Fibroblast of the aortic adventitia (primary cell): ENCODE measurements around the gene CHD9. TPM values are rescaled to one million over a fixed set of nuclear protein-coding genes. Genes with fewer than 3 reads are reported as not detected.
"Not testable (repeated sequence)": the region's sequence is repeated elsewhere in the genome, so short reads cannot be mapped to it uniquely, and the experiment has no call there.

ENCODE experiments used
- DNase-seq: peaks from one replicate; pipeline ENCODE4 v3.0.0-alpha.2; 2010; ENCODE audit warnings: low read depth
- H3K4me3 ChIP-seq: 2 replicates; pipeline ENCODE4 v1.5.1; 2011; ENCODE audit warnings: low read depth, mild to moderate bottlenecking, control low read depth, low read length, moderate library complexity
- CTCF ChIP-seq: IDR thresholded peaks from 2 replicates; pipeline ENCODE4 v1.5.1; 2011; ENCODE audit warnings: mild to moderate bottlenecking, low read length, control low read depth, inconsistent platforms; ENCODE audit not compliant: insufficient read depth
- total RNA-seq: library from RNA; depleted of rRNA; stranded (reverse); fragments of >200 nt; gene quantifications from 2 replicates; pipeline ENCODE4 v1.2.3, GENCODE V29; 2012; ENCODE audit warnings: low replicate concordance

The CHD9 gene
- total RNA-seq, 1 donor = 90.6 TPM

- TF ChIP-seq CTCF = no peak
- no peak for DNase-seq
Observed at GRCh38 chr16:53304334-53304733, 249.5 kb downstream of the CHD9 start.

GRCh38 chr16:53305743-53306142 lies 251.0 kb downstream of the CHD9 start:
- H3K4me3 ChIP-seq = no peak overlapping the region
- no peak for TF ChIP-seq CTCF
- DNase-seq = no peak

More at GRCh38 chr16:53304334-53304733, 249.5 kb downstream of the CHD9 start:
- no peak overlapping the region for H3K4me3 ChIP-seq

- TF ChIP-seq CTCF = no peak
- H3K4me3 ChIP-seq = no peak overlapping the region
- DNase-seq = no peak
Observed at GRCh38 chr16:53309457-53309856, 254.7 kb downstream of the CHD9 start.

- TF ChIP-seq CTCF = no peak
- H3K4me3 ChIP-seq = no peak overlapping the region
- DNase-seq = no peak
Observed at GRCh38 chr16:53320992-53321391, 266.2 kb downstream of the CHD9 start.

- H3K4me3 ChIP-seq = no peak overlapping the region
- TF ChIP-seq CTCF = no peak
- DNase-seq = no peak
Observed at GRCh38 chr16:53323924-53324323, 269.1 kb downstream of the CHD9 start.

DNA sequence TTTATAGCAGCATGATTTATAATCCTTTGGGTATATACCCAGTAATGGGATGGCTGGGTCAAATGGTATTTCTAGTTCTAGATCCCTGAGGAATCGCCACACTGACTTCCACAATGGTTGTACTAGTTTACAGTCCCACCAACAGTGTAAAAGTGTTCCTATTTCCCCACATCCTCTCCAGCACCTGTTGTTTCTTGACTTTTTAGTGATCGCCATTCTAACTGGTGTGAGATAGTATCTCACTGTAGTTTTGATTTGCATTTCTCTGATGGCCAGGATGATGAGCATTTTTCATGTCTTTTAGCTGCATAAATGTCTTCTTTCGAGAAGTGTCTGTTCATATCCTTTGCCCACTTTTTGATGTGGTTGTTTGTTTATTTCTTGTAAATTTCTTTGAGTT lies 276.2 kb downstream of the CHD9 start:
- not testable (repeated sequence) for DNase-seq, H3K4me3 ChIP-seq

GRCh38 chr16:53334581-53334980 lies 279.8 kb downstream of the CHD9 start:
- no peak for TF ChIP-seq CTCF
- no peak for DNase-seq
- H3K4me3 ChIP-seq = no peak overlapping the region
